SK-MEL-5 (cell line): ENCODE measurements around the gene AGL. TPM values are rescaled to one million over a fixed set of nuclear protein-coding genes. Genes with fewer than 3 reads are reported as not detected.
"Not testable (repeated sequence)": the region's sequence is repeated elsewhere in the genome, so short reads cannot be mapped to it uniquely, and the experiment has no call there.

Source experiments
- DNase-seq: peaks from one replicate; pipeline ENCODE4 v3.0.0-alpha.2; 2016; ENCODE audit warnings: low read depth, low spot score
- in situ Hi-C: cut with HindIII; loops from 2 replicates; pipeline ENCODE4 v1.10.0; 2016; ENCODE audit warnings: low sequenced_read_pairs, high pct_unique_total_duplicates, low pct_unique_long_range_greater_than_20kb
- small RNA-seq, 2 experiments: library from RNA; depleted of rRNA; stranded (forward); fragments of <200 nt; gene quantifications; one replicate each; pipeline ENCODE3, GENCODE V24; 2014
- total RNA-seq: library from RNA; depleted of rRNA; stranded (reverse); fragments of >200 nt; shearing (Covaris generic); gene quantifications from 2 replicates; pipeline ENCODE4 v1.2.3, GENCODE V29; 2014; rRNA removed

AGL gene
- total RNA-seq, 1 experiment from 2014 or later: 9.1 TPM

DNA sequence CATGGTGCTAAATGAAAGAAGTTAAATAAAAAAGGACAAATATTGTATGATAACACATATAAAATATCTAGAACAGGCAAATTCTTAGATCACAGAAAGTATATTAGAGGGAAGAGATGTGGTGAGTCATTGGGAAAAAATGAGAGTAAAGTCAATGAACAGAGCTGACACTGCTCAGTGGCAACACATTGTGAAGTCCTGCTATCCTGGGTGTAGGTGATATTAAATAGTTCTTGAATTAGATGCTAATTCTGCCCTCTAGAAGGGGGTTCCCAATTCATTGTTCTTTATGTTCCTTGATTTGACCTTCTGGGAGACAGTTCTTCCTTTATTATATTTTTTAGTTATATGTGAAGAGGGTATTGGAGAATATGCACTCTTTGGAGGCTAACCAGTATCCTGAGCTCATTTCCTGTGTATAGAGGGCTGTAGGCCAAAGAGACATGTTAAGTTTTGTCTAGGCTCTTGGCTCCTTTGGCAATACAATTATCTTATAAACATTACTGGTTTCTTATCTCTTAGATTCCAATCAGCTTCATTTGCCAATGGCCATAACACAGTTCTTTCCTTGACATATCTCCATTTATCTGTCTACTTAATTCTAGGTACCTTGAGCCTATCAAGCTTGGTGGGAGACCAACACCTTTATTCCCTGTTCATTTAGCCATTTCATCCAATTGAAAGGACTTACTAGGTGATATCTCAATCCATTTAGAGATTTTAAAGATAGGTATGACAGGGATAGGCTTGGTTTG, 113.1 kb downstream of the AGL start:
- in situ Hi-C loops: no loop called here
- DNase-seq: no peak

DNA sequence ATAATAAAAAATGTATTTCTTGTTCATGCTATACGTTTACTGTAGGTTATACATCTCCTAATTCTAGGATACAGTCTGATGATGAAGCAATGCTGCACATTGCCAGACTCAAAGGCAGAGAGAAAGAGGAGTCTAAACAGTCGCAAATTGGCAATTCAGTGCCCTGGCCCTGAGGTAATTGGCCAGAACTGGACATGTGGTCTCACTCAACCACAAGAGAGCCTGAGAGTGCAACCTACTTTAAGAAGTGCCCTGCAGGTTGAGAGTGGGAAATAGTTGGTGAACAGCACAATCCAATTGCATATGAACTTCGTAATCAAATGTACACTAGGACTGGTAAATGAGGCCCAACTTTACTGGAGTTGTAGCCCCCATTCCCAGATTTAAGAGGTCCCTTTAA, 114.6 kb downstream of the AGL start:
- in situ Hi-C loops: no loop called here
- no peak for DNase-seq

DNA sequence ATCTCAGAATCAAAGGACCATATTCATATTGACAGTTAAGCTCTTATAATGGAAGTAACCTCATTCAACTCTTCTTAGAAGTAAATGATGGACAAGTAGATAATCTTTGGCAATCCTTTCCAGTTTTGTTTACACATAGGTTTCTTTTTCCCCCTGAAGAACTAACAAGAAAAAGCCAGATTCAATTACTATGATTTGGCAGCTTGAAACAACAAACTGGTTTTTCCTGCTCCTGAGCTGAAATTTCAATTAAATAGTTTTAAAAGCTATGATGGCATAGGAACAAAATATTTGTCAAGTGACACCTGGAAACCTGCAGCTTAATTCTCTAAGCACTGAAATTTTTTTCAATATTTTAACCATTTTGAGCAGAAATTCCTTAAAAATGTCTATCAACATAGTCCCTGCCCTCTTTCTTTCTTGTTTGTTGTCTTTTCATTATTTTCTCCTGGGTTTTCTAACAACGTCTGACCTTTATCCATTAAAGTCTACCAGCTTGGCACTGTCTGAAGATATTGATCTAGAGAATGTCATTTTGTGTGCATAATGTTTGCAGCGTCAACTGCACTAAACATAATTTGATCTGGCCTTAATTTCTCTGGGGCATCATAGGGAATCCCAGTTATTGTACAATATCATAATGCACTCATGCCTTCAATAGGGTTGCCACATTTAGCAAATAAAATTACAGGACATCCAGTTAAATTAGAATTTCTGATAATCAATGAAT, 115.7 kb downstream of the AGL start:
- DNase-seq: no peak
- in situ Hi-C loops: no loop called here

DNA sequence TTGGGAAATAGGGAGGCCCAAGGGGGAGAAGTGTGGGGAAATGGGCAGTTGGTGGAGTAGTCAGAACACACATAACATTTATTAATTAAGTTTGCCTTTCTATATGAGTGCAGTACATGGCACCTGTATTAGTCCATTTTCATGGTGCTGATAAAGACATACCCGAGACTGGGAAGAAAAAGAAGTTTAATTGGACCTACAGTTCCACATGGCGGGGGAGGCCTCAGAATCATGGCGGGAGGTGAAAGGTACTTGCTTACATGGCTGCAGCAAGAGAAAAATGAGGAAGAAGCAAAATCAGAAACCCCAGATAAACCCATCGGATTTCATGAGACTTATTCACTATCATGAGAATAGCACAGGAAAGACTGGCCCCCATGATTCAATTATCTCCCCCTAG, 118.1 kb downstream of the AGL start:
- in situ Hi-C loops: no loop called here
- no peak for DNase-seq

DNA sequence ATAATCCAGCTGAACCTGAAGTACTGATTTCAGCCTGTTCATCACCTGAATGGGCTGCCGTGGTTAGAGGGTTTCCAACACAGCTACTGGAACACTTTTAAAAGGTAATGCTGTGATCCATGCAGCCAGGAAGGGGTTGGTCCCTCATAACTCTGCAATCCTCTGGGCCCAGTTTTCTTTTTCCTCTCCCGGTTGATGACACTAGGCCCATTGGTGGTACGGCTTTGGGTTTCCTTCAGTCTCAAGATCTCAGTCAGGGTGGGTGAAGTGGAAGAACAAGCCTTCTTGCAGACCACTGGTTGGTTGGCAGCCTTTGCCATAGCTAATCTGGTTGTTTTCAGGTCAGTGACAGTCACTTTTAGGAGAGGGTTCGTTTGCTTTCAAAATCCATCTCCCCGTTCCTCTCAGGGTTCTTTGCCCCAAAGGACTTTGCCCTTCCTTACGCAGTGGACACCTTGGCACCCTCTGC, 119.1 kb downstream of the AGL start:
- in situ Hi-C loops: no loop called here
- DNase-seq: peak; percentile 20

DNA sequence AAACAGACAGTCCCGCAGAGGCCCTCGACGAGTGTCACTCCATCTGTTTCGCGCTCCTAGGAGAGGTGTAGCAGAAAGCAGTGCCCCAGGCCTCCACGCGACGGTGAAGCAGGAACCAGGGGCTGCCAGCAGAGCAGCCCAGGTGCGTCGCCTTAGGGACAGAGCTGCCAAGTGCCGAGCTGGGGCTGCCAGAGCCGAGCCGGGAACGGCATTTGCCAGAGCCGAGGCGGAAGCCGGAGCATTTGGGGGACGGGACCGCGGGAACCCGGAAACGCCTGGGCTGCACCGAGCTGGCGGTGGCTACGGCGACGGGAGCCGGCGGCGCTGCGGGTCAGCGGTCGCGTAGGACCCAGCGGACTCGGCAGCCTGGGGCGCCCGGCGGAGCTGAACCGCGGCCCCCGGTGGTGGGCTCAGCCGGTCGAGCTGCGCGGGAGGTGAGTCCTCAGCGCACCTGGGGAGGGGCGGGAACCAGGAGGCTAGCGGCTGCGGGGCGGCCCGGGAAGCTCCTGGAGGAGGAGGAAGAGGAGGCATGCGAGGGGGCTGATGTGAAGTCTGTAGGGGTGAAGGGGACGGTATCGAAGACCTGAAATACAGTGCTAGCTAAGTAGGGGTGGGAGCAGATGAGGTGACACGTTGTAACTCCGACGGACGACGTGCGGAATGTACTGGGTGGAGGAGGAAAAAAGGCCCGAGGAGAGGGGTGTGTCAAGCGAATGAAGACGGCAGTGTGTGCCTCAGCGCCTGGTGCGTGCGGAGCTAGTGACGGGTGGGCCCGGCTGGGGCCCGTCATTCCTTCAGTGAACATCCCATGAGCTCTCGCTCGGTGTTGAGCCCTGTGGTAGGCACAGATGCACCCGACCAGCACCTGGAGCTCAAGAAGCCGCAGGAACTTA, 119.8 kb downstream of the AGL start, which contains the start of gene SLC35A3:
TSS of gene SLC35A3 (plus strand) at position 268 of the 893 bp plus-strand sequence. CDS start 23,559 bp downstream, outside the sequence.
- in situ Hi-C loops: no loop called here
- DNase-seq: peak; percentile 64

DNA sequence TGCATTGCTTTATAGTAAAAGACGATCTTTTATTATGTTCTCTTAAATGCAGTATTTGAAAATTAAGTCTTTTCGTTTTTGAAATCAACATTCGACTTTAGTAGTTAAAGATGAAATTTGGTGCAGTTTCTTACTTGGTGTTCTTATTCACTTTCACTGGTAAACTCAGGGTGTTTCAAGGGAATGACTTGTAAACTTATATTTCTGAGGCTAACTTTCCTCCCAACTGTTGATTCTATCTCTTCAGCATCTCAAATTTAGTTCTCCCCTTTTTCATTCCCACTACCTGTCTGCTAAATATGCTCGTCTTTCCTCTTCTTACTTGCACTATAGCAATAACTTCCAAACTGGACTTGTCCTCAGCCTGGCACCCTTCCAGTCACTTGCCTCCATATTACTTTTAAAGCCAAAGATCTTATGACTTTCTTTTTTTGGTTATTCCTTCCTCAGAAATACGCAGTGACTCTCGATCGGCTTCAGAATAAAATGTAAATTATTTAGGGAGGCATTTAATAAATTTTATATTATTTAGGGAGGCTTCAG, 120.6 kb downstream of the AGL start:
- DNase-seq: no peak
- in situ Hi-C loops: no loop called here

DNA sequence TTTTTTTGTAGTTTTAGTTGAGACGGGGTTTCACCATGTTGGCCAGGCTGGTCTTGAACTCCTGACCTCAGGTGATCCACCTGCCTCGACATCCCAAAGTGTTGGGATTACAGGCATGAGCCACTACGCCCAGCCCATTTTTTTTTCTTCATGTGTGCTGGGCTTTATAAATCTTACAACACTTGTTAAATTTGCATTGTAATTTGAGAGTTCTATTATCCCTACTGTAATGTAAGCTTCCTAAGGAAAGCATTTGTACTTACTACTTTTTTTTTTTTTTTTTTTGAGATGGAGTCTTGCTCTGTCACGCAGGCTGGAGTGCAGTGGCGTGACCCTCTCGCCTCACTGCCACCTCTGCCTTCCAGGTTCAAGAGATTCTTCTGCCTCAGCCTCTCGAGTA, 121.9 kb downstream of the AGL start:
- in situ Hi-C loops, DNase-seq: not testable (repeated sequence)

Small RNA genes lying within 50 kb of the gene (small RNA-seq; reads per million reads assigned to genes)
- gene AC096949.1: 0 reads per million in 2 experiments

Other genes starting within 250 kb of the AGL start
- gene PALMD, start 204.2 kb upstream of the AGL start, total RNA-seq: 0.11 and 0.40 TPM in 2 replicates
- gene FRRS1, start 83.7 kb upstream of the AGL start, total RNA-seq: 7.6 and 8.9 TPM in 2 replicates
- 22.9 and 24.4 TPM in 2 replicates for gene SLC35A3, start 119.6 kb downstream of the AGL start, total RNA-seq